Measurements from ENCODE around the gene SYNJ2.

SYNJ2 gene

DNA sequence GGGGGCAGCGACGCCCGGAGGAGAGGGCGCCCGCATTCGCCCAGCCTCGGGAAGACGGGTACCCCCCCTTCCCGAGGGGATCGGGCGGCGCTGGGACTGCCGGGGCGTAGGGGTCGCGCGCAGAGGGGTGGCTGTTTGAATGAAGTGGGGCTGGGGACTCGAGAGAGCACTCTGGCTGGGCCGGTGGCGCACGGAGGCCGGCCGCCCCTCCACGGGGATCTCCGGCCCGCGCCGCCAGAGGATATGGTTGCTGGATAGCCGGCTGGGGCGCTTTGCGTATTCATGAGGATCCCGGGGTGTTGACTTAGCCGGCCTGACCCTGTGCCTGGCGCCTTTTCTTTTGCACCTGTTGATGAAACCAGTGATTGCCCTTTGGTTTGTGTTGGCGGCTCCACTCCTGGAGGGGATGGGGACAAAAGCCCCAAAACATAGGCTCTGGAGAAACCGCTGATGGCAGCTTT, 469 bp downstream of the SYNJ2 start:
- DNase-seq: no peak

DNA sequence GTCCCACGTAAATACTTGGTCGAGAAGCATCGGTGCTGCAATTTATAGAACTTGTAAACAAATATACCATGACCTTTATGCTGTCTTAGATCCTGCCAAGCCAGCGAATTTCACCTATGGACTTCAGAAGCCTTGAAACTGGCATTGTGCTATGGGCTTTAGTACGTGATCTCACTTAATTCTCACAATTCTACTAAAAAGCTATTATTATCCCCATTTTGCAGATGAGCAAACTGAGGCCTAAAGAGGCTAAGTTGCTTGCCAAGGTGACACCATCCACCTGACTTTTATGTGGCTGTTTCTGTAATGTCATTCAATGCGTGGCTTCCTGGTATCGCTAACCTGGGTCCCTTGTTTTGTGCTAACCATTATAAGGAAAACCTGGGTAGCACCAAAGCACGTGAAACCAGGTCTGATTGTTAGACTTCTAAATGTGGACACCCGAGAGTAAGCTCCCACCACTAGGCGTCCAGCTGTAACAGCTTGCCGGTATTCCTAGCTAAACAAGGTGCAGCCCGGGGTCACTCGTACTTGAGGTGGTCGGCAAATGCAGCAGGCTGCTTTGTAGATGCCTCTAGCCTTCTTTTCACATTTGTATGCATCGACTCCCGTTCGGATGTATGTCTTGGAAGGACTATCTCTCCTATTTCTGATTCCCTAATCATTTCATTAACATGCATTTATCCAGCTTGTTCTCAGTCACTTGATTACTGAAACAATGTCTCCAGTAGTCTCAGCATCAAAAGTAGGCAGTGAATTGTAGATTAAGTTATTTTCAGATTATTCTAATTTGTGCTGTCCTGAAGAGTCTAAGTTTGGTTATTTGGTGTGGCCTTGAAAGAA, 1.1 kb downstream of the SYNJ2 start:
- DNase-seq: peak; percentile 45

DNA sequence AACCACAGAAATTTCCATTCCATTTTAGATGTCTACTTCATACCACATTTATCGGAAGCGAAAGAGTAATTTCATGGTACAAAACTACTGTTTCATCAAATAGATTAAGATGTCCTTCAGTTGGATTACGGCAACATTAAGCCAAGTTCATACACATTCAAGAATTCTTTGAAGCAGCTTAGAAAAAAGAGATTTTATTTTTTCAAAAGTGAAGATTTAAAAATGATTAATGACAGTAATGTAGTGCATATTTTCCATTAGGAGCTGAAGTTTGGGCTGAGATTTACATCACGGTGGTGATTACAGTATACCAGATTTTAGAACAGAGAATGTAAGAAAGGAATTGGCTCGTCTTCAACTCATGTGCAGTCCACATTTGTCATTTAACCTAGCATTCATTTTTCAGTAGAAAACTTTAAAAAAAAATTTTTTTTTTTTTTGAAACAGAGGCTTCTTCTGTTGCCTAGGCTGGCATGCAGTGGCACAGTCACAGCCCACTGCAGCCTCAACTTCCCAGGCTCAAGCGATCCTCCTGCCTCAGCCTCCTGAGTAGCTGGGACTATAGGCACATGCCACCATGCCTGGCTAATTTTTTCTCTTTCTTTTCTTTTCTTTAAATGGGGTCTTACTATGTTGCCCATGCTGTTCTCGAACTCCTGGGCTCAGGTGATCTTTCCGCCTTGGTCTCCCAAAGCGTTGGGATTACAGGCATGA, 1.9 kb downstream of the SYNJ2 start:
- DNase-seq: no peak

DNA sequence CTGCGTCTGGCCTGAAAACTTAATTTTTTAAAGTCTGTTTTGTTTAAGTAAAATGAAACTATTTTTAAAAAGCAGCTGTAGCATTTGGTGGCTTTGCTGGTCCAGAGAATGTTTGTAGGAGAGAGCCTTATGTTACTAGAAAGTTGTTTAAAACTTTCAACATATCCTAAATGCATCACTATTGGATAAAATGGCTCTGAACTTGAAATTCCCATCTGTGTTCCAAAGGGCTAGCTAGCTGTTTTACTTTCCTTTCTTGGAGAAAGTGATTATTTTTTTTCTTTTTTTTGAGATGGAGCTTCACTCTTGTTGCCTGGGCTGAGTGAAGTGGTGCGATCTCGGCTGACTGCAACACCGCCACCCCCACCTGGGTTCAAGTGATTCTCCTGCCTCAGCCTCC, 2.5 kb downstream of the SYNJ2 start:
- DNase-seq: no peak

DNA sequence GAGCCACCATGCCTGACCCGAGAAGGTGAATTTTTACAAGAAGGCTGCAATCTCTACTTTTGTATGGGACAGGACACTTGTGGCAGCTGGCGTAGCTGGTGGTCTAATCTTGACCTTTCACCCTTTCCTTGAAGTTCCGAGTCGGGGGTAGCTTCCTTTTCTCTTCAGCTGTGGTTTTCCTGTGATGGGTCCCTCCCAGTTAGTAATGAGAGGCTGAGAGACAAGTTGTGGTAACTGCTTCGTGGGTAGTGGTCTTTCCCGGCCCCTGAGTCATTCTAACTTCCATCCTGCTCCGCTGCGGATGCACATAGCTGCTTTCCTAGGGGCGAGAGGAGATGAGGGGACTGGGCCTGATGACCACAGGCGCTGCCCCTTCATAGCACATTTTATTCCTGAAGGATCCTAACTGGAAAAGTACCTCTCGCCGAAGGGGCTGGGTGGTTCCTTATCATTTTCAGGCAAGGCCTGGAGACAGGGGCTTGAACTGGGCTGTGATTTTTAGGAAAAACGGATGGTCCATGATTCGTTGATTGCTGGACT, 3.1 kb downstream of the SYNJ2 start:
- no peak for DNase-seq

DNA sequence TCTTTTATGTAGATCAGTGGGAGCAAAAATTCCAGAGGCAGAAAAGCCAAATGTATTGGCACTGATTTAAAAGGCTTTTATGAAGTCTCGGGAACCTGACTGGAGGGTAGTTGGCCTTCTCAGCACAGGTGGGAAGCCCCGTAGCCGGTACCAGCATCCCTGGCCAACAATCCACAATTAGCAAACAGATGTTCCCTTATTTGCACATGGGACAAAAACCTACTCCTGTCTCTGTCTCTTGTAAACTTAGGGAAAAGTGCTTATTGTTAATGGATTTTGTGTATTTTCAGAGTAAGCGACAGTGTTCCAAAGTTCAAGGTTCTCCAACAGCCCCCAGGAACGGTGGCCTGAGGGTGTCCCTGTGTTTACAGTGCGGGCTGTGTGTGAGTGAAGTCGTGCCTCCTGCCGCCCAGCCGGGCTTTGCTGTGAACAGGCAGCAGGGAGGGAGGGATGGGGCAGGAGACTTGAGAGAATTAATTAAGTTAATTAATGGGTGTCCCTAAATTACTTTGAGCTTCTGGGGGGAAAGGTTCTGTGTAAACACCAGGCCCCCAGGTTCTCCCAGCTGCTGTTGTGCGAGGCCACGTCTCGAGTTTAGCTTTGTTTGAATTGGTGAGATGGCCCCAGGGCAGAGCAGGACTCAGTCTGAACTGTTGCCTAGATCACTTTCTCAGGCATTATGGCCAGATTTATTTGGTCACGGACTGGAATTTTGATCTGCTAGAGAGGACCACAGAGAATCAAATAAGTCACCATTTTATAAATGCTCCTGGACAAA, 3.9 kb downstream of the SYNJ2 start:
- no peak for DNase-seq

DNA sequence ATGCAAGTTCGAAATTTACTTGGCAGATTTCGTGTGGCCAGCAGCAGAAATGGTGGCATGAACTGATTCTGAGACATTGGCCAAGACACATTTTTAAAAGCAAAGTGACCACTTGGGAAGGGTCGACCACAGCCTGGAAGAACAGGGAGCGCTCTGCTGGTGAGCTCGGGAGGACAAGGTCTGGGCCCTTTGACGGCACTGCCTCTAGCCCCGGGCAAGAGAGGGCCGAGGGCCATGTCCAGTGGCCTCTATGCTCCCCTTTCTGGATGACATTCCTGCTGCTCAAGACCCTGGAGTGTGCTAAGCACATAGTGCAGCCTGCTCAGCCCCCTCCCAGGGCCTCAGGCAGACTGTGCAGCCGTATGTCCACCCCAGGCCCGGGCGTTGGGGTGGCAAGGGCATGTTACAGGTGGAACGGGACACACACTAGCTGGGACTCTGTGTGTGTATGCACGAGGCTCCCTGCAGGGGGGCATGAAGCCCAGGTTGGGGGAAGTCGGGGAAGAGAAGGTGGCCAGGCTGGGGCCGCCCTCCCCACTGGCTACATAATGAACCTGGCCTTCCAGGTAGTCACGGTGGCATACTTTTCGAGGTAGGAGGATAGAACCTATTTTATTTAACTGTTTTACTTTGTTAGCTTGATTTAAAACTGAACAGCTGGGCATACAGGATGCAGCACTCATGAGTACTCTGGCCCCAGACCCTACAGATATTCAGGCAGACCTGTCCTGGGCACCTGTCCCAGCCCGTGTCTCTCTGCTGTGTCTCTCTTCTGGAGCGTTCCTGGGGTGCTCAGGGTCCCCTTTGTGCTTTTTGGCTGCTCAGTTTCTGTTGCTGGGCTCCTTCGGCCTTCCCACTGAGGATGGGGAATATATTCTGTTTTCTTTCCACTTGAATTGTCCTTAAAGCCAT, 6.4 kb downstream of the SYNJ2 start:
- no peak for DNase-seq

DNA sequence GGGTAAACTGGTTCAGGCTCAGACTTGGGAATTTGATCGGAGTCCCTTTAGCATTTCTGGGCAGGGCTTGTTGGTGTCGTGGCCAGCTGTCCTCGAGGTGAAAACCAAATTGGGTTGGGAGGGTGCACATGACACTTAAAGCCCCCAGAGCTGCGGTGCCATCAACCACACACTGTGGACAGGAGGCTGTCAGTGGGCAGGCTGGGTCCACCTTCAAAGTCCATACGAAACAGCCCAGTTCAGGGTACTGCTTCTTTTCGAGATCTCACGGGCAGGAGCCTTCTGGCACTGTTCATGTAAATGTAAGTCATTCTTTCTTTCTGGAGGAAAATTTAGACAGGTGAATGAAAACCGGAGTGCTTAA, 7.0 kb downstream of the SYNJ2 start:
- no peak for DNase-seq

DNA sequence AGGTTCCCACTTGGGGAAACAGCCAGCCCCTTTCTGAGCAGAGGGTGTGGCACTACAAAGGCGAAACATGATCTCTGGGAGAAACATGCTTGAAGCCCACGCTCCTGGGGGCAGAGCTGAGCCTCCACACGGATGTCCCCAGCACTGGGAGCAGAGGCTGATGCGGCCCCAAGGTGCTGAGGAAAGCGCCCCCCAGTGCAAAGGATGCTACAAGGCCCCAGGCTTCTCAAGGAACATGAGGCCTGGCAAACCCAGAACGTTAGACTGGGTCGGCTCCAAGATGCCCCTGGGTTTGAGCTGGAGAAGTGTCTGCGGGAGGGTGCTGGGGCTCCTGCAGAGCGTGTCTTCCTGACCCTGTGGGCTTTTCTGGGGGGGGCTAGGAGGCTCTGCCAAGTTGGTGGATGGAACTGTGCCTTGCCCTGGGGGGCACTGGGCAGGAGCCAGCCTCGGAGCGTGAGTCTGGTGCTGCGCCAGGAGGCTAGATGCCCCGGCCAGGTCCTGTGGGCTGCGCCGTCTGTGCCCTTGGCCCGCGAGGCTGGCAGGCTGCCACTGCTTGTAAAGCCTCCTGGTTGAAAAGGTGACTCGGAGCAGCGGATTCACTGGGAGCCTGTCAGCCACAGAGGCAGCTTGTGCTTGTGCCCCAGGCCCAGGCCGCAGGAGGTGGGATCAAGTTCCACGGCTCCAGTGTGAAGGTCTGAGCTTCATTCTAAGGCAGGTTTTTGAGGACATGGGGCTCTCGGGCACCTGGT, 8.1 kb downstream of the SYNJ2 start:
- DNase-seq: peak; percentile 90

DNA sequence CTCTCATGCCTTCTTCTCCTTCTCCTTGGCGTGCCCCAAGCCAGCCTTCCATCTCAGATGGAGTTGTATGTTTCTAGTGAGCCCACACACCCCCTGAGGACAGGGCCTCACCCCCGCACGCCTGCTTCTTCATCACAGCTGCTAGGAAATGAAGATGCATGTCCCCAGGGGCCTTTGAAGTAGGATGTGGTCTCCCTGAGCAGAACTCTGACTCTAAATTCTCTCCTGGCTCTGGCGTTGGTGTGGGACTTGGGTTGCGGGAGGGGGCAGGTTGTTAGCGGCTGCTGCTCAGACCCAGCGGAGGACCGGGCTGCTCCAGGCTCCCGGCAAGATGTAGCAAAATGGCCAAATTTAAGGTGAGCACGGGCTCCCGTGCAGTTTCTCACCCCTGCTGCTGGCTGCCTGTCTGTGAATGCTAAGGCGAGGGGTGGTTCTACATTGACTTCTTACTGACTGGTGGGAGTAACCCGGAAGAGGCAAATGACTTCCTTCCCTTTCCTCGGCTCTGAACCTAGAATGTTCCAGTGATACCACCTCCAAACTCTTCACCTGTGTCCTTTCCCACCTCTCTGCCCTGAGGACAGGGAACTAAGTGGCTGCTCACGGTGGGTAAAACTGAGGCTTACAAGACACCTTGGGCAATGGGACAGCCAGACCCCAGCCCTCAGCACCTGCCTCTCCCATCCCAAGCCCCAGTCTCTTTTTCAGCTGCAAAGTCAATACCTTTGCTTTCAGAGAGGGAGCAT, 8.8 kb downstream of the SYNJ2 start:
- DNase-seq: peak; percentile 25

DNA sequence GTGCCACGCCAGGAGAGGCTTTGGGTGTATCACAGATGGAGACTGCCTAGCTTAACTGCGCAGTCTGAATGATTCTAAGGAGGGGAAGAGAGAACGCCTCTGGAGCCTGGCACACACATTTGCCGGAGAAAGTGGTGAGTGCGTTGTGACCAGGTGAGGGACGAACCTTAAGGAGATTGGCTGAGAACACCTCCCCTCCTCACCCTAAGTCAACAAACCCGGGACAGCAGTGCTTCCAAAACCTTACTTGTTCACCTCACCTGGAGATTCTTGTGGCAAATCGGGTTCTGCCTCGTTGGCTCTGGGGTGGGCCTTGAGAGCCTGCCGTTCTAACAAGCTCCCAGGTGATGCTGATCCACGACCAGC, 9.4 kb downstream of the SYNJ2 start:
- no peak for DNase-seq

DNA sequence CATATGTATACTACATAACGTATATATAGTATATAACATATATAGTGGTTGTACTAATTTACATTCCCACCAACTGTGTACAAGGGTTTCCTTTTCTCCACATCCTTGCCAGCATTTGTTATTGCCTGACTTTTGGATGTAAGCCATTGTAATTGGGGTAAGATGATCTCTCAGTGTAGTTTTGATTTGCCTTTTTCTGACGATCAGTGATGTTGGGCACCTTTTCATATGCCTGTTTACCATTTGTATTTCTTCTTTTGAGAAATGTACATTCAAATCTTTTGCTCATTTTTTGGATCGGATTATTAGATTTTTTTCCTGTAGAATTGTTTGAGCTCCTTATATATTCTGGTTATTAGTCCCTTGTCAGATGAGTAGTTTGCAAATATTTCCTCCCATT, 11.4 kb downstream of the SYNJ2 start:
- DNase-seq: no peak

DNA sequence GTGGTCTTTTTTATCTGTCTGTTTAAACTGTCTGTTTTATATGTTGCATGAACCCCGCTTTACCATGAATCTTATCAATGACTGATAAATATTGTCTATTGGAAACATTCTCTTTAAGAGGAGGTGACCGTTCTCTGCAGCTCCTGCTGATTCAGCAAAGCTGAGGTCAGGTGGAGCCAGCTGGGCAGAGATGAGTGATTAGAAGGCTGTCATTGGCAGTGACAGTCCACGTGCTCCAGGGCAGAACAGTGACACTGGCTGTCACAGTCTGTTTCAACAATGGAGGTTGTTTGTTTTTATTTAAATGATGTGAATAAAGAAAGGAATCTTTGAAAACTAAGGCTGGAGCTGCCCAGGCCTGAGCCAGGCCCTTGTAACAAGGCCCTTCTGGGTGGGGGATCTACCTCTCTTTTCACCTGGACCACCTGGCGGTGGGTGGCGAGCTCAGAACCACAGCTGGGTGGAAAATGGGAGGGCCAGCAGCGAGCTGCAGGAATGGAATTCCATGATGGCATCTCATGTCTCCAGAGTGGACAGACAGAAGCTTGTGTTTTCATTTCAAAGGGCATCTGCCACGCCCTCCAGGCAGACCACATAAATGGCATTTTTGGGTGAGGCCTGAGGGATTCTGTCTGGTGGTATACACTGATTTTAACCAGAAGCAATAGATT, 12.6 kb downstream of the SYNJ2 start:
- no peak for DNase-seq

DNA sequence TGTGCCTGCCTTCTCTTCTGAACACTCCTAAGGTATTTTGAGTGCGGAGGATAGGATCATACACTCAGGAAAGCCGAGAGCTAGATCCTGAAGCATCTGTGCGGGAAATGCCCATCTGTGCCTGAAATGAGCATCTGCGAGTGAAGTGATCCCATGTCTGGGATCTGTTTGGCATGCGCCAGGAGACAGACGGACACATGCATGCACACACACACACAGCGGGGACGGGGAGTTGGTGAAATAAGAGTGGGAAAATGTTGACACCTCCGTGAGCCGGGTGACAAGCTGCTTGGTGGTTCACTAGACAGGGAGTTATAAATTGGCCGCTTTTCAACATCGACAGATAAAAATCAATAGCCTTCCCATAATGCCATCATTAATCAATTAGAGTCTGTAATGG, 13.8 kb downstream of the SYNJ2 start:
- DNase-seq: no peak

DNA sequence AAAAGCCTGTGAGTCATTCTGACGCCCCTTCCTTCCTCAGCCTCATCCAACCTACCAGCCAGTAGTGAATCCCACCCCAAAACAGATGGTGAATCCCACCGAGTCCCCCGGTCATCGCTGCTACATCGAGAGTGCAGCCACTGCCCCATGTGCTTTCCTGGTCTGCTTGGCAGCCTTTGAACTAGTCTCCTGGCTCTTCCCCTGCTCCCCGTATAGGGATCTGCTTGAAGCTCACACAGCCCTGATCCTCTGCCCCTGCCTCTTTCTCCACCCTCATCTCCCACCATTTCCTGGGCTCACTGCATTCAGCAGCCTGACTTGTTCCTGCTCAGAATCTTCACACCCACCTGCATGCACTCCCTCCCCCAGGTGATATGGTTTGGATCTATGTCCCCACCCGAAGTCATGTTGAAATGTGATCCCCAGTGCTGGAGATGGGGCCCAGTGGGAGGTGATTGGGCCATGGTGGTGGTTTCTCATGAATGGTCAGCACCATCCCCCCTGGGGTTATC, 14.6 kb downstream of the SYNJ2 start:
- no peak for DNase-seq

DNA sequence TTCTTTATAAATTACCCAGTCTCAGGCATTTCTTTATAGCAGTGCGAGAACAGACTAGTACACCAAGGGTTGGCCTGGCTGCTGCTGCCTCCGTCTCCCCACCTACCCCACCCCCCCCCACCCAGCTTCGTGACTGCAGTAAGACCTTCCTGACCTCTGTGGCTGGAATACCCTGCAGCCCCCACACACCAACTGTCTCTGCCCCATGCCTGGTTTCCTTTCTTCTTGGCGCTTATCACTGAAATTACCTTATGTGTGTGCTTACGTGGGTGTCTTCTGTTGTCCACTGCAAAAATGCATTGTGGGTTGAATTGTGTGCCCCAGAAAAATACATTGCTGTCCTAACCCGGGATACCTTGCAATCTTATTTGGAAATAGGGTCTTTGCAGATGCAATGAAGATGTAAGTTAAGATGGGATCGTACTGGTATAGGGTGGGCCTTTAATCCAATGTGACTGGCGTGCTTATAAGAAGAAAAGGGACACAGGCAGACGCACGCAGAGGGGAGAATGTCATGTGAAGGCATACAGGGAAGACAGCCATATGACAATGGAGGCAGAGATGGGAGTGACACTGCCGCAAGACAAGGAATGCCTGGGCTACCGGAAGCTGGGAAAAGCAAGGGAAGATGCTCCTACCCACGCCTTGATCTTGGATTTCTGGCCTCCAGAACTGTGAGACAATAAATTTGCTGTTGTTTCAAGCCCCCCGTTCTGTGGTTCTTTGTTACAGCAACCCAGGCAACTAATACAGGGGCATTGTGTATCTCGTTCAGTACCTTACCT, 15.4 kb downstream of the SYNJ2 start:
- DNase-seq: no peak

DNA sequence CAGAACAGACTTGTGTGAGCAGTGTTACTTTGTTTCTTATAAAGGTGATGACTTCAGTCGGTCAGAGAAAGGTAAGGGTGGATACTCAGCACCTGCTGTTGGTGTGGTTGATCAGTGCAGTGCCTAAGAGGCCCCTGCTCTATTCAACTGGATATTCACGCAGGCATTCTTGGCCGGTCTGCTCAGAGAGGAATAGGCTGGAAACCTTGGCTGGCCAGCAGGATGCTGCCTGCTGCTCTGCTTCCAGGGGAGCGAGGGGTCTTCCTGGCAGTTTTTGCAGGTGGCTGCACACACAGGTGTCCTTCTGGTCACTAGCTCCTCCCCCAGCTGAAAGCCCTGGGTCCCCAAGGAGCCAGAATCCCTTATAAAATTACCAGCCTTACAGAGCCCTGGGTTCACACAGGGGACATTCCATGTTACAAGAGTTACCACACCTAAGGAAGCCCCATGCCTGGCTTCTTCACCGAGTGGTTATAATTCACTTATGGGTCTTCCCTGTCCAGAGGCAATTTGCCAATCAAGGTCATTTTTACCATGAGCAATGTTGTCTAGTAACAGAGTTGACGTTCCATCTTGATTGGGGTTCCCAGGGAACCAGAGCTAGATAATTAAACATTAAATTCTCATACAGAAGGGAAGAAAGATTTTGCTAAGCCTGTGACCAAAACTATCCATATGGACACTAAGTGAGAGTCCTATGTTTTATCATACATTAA, 16.4 kb downstream of the SYNJ2 start:
- no peak for DNase-seq

DNA sequence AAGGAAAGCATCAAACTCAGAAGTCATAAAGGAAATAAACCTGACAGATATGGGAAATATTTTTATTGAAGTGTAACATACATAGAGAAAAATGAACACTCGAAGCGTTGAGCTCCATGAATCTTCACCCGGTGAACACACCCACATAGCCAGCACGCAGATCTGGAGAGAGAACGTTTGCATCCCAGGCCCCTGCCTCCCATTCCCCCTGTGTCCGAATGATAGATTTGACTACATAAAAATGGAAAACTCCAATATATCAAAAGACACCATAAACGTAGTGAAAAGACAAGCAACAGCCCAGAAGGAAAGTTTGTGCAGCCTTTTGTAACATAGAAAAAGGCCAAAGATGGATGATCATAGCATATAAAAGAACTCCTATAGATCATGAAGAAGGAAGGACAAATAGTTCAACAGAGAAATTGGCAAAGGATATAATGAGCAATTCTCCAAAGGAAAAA, 17.1 kb downstream of the SYNJ2 start:
- DNase-seq: no peak

All from kidney glomerular epithelial cell (primary cell).